HepG2 (cell line): ENCODE results near the gene LTK. TPM values are rescaled to one million over a fixed set of nuclear protein-coding genes. Genes with fewer than 3 reads are reported as not detected.

ENCODE experiments used
- ATF7-NPFF ChIP-seq: sonication (generic); formaldehyde crosslinking; IDR thresholded peaks from 2 replicates; pipeline ENCODE4 v1.8.1; 2023; ENCODE audit warnings: mild to moderate bottlenecking, low read depth, missing genetic modification reagents, moderate library complexity
- GFI1 ChIP-seq: sonication (generic); formaldehyde crosslinking; IDR thresholded peaks from 2 replicates; pipeline ENCODE4 v1.5.0; 2020; ENCODE audit warnings: missing genetic modification reagents, mild to moderate bottlenecking, borderline replicate concordance
- HOXA5 ChIP-seq: sonication (generic); formaldehyde crosslinking; IDR thresholded peaks from 2 replicates; pipeline ENCODE4 v1.4.0; 2020; ENCODE audit warnings: missing genetic modification reagents
- KDM3A ChIP-seq: IDR thresholded peaks from 2 replicates; pipeline ENCODE4 v1.6.1; 2018; ENCODE audit warnings: low read depth, missing compliant biosample characterization
- KMT2A ChIP-seq: sonication (generic); formaldehyde crosslinking; IDR thresholded peaks from 2 replicates; pipeline ENCODE4 v1.4.0; 2020; ENCODE audit warnings: missing genetic modification reagents
- MED8 ChIP-seq: sonication (generic); formaldehyde crosslinking; IDR thresholded peaks from 2 replicates; pipeline ENCODE4 v1.8.1; 2023; ENCODE audit warnings: mild to moderate bottlenecking, missing genetic modification reagents; ENCODE audit not compliant: insufficient replicate concordance
- NONO ChIP-seq, 2 experiments: fragments of 450-650 bp in 1 of 2; sonication (generic) in 1 of 2; formaldehyde crosslinking in 1 of 2; IDR thresholded peaks in 1 of 2; conservative IDR thresholded peaks in 1 of 2; 2 replicates each; pipeline versions ENCODE4 v1.6.1 to v1.8.0; 2017 to 2022; ENCODE audit warnings: mild to moderate bottlenecking in 1 of 2, missing genetic modification reagents in 1 of 2, moderate library complexity in 1 of 2
- PRDM10 ChIP-seq: sonication (generic); formaldehyde crosslinking; IDR thresholded peaks from 2 replicates; pipeline ENCODE4 v1.4.0; 2020; ENCODE audit warnings: low read depth, missing genetic modification reagents
- RBFOX2 ChIP-seq: fragments of 200-400 bp; formaldehyde crosslinking; IDR thresholded peaks from 2 replicates; pipeline ENCODE4 v1.6.1; 2017; ENCODE audit warnings: low read depth, mild to moderate bottlenecking, low read length
- SNAPC2 ChIP-seq: sonication (generic); formaldehyde crosslinking; IDR thresholded peaks from 2 replicates; pipeline ENCODE4 v1.8.1; 2022; ENCODE audit warnings: mild to moderate bottlenecking, missing genetic modification reagents
- SRSF4 ChIP-seq: fragments of 200-400 bp; formaldehyde crosslinking; IDR thresholded peaks from one replicate; pipeline ENCODE4 v1.6.1; 2018; ENCODE audit warnings: mild to moderate bottlenecking, low read depth, low read length, moderate library complexity; ENCODE audit not compliant: poor library complexity, severe bottlenecking
- ZKSCAN1 ChIP-seq: fragments of 150-350 bp; IDR thresholded peaks from 2 replicates; pipeline ENCODE4 v1.6.1; 2014; ENCODE audit warnings: low read length
- ZNF160 ChIP-seq: sonication (generic); formaldehyde crosslinking; IDR thresholded peaks from 2 replicates; pipeline ENCODE4 v1.8.0; 2022; ENCODE audit warnings: mild to moderate bottlenecking, inconsistent platforms, missing genetic modification reagents
- ZNF224 ChIP-seq: sonication (generic); formaldehyde crosslinking; IDR thresholded peaks from 2 replicates; pipeline ENCODE4 v1.5.0; 2020; ENCODE audit warnings: mild to moderate bottlenecking, missing genetic modification reagents
- ZNF264 ChIP-seq: sonication (generic); formaldehyde crosslinking; IDR thresholded peaks from 2 replicates; pipeline ENCODE4 v1.4.0; 2020; ENCODE audit warnings: missing genetic modification reagents
- ZNF512 ChIP-seq: sonication (generic); formaldehyde crosslinking; IDR thresholded peaks from 2 replicates; pipeline ENCODE4 v1.4.0; 2020; ENCODE audit warnings: mild to moderate bottlenecking, missing genetic modification reagents
- ZNF598 ChIP-seq: sonication (generic); formaldehyde crosslinking; IDR thresholded peaks from 2 replicates; pipeline ENCODE4 v1.5.1; 2020; ENCODE audit warnings: mild to moderate bottlenecking, missing genetic modification reagents, borderline replicate concordance
- ZNF724P ChIP-seq: sonication (generic); formaldehyde crosslinking; IDR thresholded peaks from 2 replicates; pipeline ENCODE4 v1.8.0; 2022; ENCODE audit warnings: missing genetic modification reagents, borderline replicate concordance
- ZSCAN29 ChIP-seq: sonication (generic); formaldehyde crosslinking; conservative IDR thresholded peaks from 2 replicates; pipeline ENCODE4 v1.4.0; 2020; ENCODE audit warnings: mild to moderate bottlenecking, missing genetic modification reagents
- polyA plus RNA-seq, 8 experiments: library from polyadenylated mRNA; depleted of rRNA in 3 of 8; stranded (reverse) in 7 of 8; unstranded in 1 of 8; fragments of >200 nt; fragmentation: Illumina TruSeq in 4 of 8; extraction: Trizol in 4 of 8; gene quantifications; 2 replicates each; pipeline versions ENCODE4 v1.2.1 to v1.2.3, GENCODE V29; 2011 to 2016; ENCODE audit warnings: low read depth in 4 of 8, missing spikeins in 1 of 8, mixed read lengths in 1 of 8; ENCODE audit not compliant: insufficient read depth in 1 of 8
- total RNA-seq, 5 experiments: library from RNA; depleted of rRNA; stranded (reverse); fragments of >200 nt; fragmentation: Illumina TruSeq; extraction: Trizol; gene quantifications; 2 replicates each; pipeline ENCODE4 v1.2.3, GENCODE V29; 2016; ENCODE audit warnings: low read depth in 1 of 5
- TF ChIP-seq, protein P1 (sequence below): IDR thresholded peaks from 2 replicates; pipeline ENCODE4 v1.6.1; 2016; ENCODE audit warnings: mild to moderate bottlenecking
- TF ChIP-seq, protein P2 (sequence below): sonication (generic); formaldehyde crosslinking; IDR thresholded peaks from 2 replicates; pipeline ENCODE4 v1.4.0; 2020; ENCODE audit warnings: missing genetic modification reagents

The LTK gene
- total and polyA plus RNA-seq, 2 of the 13 experiments (the other 11 are each of a cell fraction or from before 2014, with no cell fraction given): 0.01 TPM; not detected in 1

- TF ChIP-seq, protein P1, sequence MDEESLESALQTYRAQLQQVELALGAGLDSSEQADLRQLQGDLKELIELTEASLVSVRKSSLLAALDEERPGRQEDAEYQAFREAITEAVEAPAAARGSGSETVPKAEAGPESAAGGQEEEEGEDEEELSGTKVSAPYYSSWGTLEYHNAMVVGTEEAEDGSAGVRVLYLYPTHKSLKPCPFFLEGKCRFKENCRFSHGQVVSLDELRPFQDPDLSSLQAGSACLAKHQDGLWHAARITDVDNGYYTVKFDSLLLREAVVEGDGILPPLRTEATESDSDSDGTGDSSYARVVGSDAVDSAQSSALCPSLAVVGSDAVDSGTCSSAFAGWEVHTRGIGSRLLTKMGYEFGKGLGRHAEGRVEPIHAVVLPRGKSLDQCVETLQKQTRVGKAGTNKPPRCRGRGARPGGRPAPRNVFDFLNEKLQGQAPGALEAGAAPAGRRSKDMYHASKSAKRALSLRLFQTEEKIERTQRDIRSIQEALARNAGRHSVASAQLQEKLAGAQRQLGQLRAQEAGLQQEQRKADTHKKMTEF (CRISPR knock-in tag): peak; percentile 83
- TF ChIP-seq ZNF224 (CRISPR knock-in tag) (0 out of 2 replicates have a peak, but pooled peaks have one; percentile 62), KMT2A (peak; percentile 80; the same call in 1 of the 2 replicates), RBFOX2 (peak; percentile 84), NONO (IDR thresholded peaks at IDR 0.05) (no peak), NONO (CRISPR knock-in tag; conservative IDR thresholded peaks at IDR 0.05) (peak; percentile 61), ATF7-NPFF (peak; percentile 67), ZSCAN29 (CRISPR knock-in tag) (0 out of 2 replicates have a peak, but pooled peaks have one; percentile 54), SNAPC2 (CRISPR knock-in tag) (0 out of 2 replicates have a peak, but pooled peaks have one; percentile 48), KDM3A (CRISPR knock-in tag) (peak; percentile 39; the same call in 1 of the 2 replicates), ZNF512 (CRISPR knock-in tag) (no peak), HOXA5 (CRISPR knock-in tag) (peak; percentile 22; the same call in 1 of the 2 replicates), SRSF4 (no peak), ZKSCAN1 (no peak), PRDM10 (no peak), ZNF598 (CRISPR knock-in tag) (peak; percentile 28; the same call in 1 of the 2 replicates), ZNF160 (CRISPR knock-in tag) (no peak), GFI1 (CRISPR knock-in tag) (peak; percentile 53; the same call in 1 of the 2 replicates), ZNF264 (CRISPR knock-in tag) (0 out of 2 replicates have a peak, but pooled peaks have one; percentile 19), ZNF724P (no peak), MED8 (CRISPR knock-in tag) (no peak)
- TF ChIP-seq, protein P2, sequence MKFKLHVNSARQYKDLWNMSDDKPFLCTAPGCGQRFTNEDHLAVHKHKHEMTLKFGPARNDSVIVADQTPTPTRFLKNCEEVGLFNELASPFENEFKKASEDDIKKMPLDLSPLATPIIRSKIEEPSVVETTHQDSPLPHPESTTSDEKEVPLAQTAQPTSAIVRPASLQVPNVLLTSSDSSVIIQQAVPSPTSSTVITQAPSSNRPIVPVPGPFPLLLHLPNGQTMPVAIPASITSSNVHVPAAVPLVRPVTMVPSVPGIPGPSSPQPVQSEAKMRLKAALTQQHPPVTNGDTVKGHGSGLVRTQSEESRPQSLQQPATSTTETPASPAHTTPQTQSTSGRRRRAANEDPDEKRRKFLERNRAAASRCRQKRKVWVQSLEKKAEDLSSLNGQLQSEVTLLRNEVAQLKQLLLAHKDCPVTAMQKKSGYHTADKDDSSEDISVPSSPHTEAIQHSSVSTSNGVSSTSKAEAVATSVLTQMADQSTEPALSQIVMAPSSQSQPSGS (CRISPR knock-in tag): no peak
These were observed 20.3 kb downstream of the LTK start, which contains the start of gene ITPKA (continued) for GRCh38 chr15:41493205-41493901.
